ENCODE measurements around the gene AGBL1.

AGBL1 gene

DNA sequence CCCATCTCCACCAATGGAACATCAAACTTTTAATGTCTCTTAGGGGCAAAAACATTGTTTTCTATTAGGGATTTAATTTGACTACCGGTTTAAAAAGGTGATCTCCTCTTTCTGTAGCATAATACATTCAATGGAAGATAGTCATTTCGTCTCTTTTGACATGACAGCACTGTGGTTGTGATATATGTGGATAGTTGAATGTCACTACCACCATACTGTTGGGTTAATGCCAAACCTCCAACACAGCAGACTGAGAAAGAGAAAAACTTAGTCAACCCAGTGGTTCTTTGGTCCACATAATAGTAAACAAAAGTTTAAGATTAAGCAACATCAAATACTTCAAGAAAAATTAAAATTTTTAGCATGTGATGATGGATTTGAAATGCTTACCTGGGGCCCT lies 530.4 kb downstream of the AGBL1 start:
- no peak overlapping the region for H3K27ac ChIP-seq (replicated peaks)

DNA sequence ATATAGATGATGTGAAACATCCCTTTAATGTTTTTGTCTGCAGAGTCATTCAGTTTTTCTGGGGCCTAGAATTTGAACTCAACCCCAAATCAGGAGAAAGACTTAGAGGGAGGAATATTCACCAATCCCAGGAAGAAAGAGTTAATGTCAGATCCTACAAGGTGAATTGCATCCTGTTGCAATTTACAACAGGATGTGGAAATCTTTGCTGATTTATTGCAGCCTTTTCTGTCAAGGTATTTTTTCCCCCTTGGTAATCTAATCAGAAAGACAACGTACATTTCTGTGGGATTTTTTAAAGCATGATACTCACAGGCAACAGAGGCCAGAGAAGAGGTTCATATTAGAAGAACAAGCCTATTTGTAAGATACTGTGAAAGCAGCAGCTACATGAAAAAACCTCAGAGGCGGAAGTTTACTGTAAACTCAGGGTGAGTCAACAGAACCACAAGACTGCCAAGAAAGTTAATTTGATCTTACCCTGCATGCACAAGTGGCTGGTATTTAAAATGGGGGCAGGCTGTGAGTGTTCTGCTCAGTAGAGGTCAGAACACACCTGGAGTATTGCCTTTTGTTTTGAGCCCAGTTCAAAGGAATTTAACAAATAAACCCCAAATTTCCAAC lies 531.9 kb downstream of the AGBL1 start:
- Histone ChIP-seq H3K4me3 (replicated peaks; ENCODE audit: insufficient read depth, low read length) (no peak overlapping the region), H3K27ac (replicated peaks) (no peak overlapping the region), H3K27me3 (ENCODE audit: insufficient read depth, poor library complexity, severe bottlenecking) (no peaks in the 10 kb centered on the region)
- DNase-seq (ENCODE audit: low read depth in 1 of 2, low spot score in 1 of 2) = no peak
- TF ChIP-seq POLR2AphosphoS5 (IDR thresholded peaks at IDR 0.05; ENCODE audit: low read depth) = no peak
- TF ChIP-seq SPI1 (IDR thresholded peaks at IDR 0.05; ENCODE audit: borderline replicate concordance, low read depth) = no peak
- TF ChIP-seq GABPA (IDR thresholded peaks at IDR 0.05; ENCODE audit: low read depth) = no peak
- TF ChIP-seq, protein P1, sequence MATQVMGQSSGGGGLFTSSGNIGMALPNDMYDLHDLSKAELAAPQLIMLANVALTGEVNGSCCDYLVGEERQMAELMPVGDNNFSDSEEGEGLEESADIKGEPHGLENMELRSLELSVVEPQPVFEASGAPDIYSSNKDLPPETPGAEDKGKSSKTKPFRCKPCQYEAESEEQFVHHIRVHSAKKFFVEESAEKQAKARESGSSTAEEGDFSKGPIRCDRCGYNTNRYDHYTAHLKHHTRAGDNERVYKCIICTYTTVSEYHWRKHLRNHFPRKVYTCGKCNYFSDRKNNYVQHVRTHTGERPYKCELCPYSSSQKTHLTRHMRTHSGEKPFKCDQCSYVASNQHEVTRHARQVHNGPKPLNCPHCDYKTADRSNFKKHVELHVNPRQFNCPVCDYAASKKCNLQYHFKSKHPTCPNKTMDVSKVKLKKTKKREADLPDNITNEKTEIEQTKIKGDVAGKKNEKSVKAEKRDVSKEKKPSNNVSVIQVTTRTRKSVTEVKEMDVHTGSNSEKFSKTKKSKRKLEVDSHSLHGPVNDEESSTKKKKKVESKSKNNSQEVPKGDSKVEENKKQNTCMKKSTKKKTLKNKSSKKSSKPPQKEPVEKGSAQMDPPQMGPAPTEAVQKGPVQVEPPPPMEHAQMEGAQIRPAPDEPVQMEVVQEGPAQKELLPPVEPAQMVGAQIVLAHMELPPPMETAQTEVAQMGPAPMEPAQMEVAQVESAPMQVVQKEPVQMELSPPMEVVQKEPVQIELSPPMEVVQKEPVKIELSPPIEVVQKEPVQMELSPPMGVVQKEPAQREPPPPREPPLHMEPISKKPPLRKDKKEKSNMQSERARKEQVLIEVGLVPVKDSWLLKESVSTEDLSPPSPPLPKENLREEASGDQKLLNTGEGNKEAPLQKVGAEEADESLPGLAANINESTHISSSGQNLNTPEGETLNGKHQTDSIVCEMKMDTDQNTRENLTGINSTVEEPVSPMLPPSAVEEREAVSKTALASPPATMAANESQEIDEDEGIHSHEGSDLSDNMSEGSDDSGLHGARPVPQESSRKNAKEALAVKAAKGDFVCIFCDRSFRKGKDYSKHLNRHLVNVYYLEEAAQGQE (IDR thresholded peaks at IDR 0.05; ENCODE audit: insufficient replicate concordance, low read depth) = no peak
- TF ChIP-seq, protein P2, sequence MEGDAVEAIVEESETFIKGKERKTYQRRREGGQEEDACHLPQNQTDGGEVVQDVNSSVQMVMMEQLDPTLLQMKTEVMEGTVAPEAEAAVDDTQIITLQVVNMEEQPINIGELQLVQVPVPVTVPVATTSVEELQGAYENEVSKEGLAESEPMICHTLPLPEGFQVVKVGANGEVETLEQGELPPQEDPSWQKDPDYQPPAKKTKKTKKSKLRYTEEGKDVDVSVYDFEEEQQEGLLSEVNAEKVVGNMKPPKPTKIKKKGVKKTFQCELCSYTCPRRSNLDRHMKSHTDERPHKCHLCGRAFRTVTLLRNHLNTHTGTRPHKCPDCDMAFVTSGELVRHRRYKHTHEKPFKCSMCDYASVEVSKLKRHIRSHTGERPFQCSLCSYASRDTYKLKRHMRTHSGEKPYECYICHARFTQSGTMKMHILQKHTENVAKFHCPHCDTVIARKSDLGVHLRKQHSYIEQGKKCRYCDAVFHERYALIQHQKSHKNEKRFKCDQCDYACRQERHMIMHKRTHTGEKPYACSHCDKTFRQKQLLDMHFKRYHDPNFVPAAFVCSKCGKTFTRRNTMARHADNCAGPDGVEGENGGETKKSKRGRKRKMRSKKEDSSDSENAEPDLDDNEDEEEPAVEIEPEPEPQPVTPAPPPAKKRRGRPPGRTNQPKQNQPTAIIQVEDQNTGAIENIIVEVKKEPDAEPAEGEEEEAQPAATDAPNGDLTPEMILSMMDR (IDR thresholded peaks at IDR 0.05; ENCODE audit: insufficient read depth, low read length) = no peak

More for the DNA sequence above, 530.4 kb downstream of the AGBL1 start:
- no peak overlapping the region for H3K4me3 ChIP-seq (replicated peaks; ENCODE audit: insufficient read depth, low read length)
- no peak for DNase-seq (ENCODE audit: low read depth in 1 of 2, low spot score in 1 of 2)
- no peaks in the 10 kb centered on the region for H3K27me3 ChIP-seq (ENCODE audit: insufficient read depth, poor library complexity, severe bottlenecking)
- TF ChIP-seq, protein P1 (IDR thresholded peaks at IDR 0.05; ENCODE audit: insufficient replicate concordance, low read depth) = no peak

DNA sequence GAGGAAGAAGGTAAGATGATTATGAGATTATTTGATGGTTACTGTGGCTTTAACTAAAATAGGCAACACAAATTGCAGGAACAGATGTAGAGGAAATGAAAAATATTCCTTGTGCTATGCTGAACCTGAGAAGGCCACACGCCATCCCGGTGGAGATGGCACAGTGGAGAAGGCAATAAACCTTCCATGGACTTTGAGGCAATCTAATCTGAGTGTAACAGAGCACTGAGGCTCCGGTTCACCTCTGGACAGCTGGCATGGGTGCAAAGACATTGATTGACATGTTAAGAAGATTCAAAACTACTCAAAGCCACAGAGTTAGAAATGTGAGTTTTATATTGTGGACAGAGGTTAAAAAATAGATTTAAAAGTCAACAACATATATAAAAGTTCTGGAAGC lies 535.7 kb downstream of the AGBL1 start:
- Histone ChIP-seq H3K27ac (replicated peaks) (no peak overlapping the region), H3K27me3 (ENCODE audit: insufficient read depth, poor library complexity, severe bottlenecking) (no peaks in the 10 kb centered on the region), H3K4me3 (replicated peaks; ENCODE audit: insufficient read depth, low read length) (no peak overlapping the region)
- TF ChIP-seq SPI1 (IDR thresholded peaks at IDR 0.05; ENCODE audit: borderline replicate concordance, low read depth) (no peak), GABPA (IDR thresholded peaks at IDR 0.05; ENCODE audit: low read depth) (no peak)
- TF ChIP-seq, protein P1 (IDR thresholded peaks at IDR 0.05; ENCODE audit: insufficient replicate concordance, low read depth) = no peak
- TF ChIP-seq, protein P2 (IDR thresholded peaks at IDR 0.05; ENCODE audit: insufficient read depth, low read length) = no peak
- no peak for DNase-seq (ENCODE audit: low read depth in 1 of 2, low spot score in 1 of 2)

Measured in HL-60 (cell line).